Thyroid gland (tissue), 4 donors: Measurements from ENCODE around the gene CDH4. TPM values are rescaled to one million over a fixed set of nuclear protein-coding genes. Genes with fewer than 3 reads are reported as not detected.

Experiments
- DNase-seq, 2 donors: peaks; one replicate each; pipeline ENCODE4 v3.0.0-alpha.2; 2019
- H3K27ac ChIP-seq, 3 donors: fragments of 200-600 bp; sonication (generic); 1 replicate in 2 of 3; 2 replicates in 1 of 3; pipeline ENCODE4 v1.5.1; 2016 to 2019; ENCODE audit warnings: mild to moderate bottlenecking in 1 of 3, moderate library complexity in 1 of 3
- H3K27me3 ChIP-seq: fragments of 200-600 bp; sonication (generic); one replicate; pipeline ENCODE4 v1.5.1; 2019
- H3K36me3 ChIP-seq, 2 donors: fragments of 200-600 bp; sonication (generic); one replicate each; pipeline ENCODE4 v1.5.1; 2016 to 2019
- H3K4me1 ChIP-seq, 2 donors: fragments of 200-600 bp; sonication (generic); one replicate each; pipeline ENCODE4 v1.5.1; 2017 to 2019
- H3K4me3 ChIP-seq, 3 donors: fragments of 200-600 bp; sonication (generic); replicated peaks in 1 of 3; 1 replicate in 2 of 3; 2 replicates in 1 of 3; pipeline ENCODE4 v1.5.1; 2016; ENCODE audit warnings: mild to moderate bottlenecking in 1 of 3
- H3K9me3 ChIP-seq: fragments of 200-600 bp; sonication (generic); one replicate; pipeline ENCODE4 v1.5.1; 2017
- CTCF ChIP-seq, 6 experiments: fragments of 200-600 bp in 3 of 6; fragments of 450-650 bp in 3 of 6; sonication (generic) in 3 of 6; IDR thresholded peaks; one replicate each; pipeline ENCODE4 v1.5.1; 2016 to 2019; ENCODE audit warnings: antibody characterized with exemption in 6 of 6, mild to moderate bottlenecking in 2 of 6, inconsistent platforms in 1 of 6, moderate library complexity in 1 of 6
- POLR2A ChIP-seq, 2 donors: fragments of 450-650 bp; IDR thresholded peaks; one replicate each; pipeline ENCODE4 v1.6.1; 2017; ENCODE audit warnings: antibody characterized with exemption in 2 of 2, mild to moderate bottlenecking in 2 of 2, moderate library complexity in 1 of 2
- WGBS, 2 donors: methylation state at CpG; one replicate each; pipeline ENCODE4 v1.1.5; 2017; 5-methylcytosine and 5-hydroxymethylcytosine counted together
- intact Hi-C: fragments of 100-400 bp; cut with DNase I; formaldehyde crosslinking; loops from one replicate; pipeline ENCODE4 v1.15.1; 2023
- total RNA-seq, 4 donors: library from RNA; depleted of rRNA; stranded (reverse); fragments of >200 nt; gene quantifications; one replicate each; pipeline ENCODE4 v1.2.3, GENCODE V29; 2016

CDH4 gene
- total RNA-seq, 4 donors from 2014 or later, result 0.22 to 0.29 (median 0.29) TPM; not detected in 1

DNA sequence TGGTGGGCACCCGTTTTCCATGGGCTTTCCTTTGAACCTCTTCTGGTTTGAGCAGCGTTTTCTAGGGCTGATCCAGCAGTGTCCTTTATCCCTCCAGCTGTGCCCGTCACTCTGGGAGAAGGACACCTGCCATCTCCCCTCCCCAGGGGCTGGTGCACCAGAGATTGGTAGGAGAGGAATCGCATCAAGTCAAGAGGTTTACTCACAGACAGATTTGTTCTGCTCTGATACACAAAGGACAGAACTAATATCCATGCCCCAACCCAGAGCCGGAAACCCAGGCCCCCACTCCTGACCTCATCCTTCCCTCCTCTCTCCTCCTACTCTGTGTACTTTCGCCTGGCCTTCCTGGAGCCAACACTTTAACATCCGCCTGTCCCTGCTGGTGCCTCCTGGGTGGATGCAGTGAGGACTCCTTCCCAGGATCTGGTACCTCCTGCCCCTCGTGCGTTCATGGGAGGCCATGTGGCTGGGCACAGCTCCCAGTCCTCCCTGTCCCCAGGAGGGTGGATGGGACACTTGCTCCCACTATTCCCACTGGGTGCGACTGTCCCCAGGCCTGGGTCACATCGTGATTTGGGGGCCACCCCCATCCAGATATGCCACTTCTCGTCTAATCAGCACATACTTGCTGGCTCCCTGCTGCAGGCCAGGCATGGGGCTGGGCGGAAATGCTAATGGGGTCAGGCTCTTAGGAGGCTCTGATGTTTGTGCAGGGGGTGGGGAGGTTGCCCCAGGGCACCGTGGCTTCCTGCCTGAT is 286.3 kb downstream of the CDH4 start:
- no peak overlapping the region for H3K4me3 ChIP-seq
- TF ChIP-seq POLR2A (IDR thresholded peaks at IDR 0.05), result no peak
- TF ChIP-seq CTCF (IDR thresholded peaks at IDR 0.05), result no peak
- H3K36me3 ChIP-seq, result no peaks in the 10 kb centered on the region
- no peaks in the 10 kb centered on the region for H3K9me3 ChIP-seq
- no peaks in the 10 kb centered on the region for H3K4me1 ChIP-seq
- H3K27ac ChIP-seq, result no peak overlapping the region
- 65 to 68% methylated on average over 12 to 14 of the region's 14 CpGs for WGBS, 2 donors
- no peaks in the 10 kb centered on the region for H3K27me3 ChIP-seq
- no peak for DNase-seq
- intact Hi-C loops, result no loop called here

DNA sequence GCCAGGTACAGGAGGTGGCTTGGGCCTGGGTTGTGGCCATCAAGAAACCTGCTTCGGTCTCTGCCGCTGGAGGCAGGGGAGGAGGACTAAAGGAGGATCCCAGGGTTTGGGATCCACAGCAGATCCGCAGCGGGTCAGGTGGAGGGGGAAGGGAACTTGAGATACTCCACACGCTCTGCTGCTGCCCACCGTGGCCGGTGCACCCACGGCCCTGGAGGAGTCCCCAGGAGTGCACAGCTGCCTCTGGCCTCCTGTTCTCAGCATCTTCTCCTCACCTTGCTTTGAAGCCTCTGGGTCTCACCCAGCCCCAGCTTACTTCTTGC is 286.8 kb downstream of the CDH4 start:
- Histone ChIP-seq H3K27me3 (no peaks in the 10 kb centered on the region), H3K36me3 (no peaks in the 10 kb centered on the region), H3K27ac (no peak overlapping the region), H3K9me3 (no peaks in the 10 kb centered on the region), H3K4me3 (no peak overlapping the region), H3K4me1 (no peaks in the 10 kb centered on the region)
- intact Hi-C loops, result no loop called here
- DNase-seq, result no peak
- TF ChIP-seq POLR2A (IDR thresholded peaks at IDR 0.05), result no peak
- WGBS, 2 donors, result 84 to 88% methylated on average over 4 to 8 of the region's 8 CpGs

DNA sequence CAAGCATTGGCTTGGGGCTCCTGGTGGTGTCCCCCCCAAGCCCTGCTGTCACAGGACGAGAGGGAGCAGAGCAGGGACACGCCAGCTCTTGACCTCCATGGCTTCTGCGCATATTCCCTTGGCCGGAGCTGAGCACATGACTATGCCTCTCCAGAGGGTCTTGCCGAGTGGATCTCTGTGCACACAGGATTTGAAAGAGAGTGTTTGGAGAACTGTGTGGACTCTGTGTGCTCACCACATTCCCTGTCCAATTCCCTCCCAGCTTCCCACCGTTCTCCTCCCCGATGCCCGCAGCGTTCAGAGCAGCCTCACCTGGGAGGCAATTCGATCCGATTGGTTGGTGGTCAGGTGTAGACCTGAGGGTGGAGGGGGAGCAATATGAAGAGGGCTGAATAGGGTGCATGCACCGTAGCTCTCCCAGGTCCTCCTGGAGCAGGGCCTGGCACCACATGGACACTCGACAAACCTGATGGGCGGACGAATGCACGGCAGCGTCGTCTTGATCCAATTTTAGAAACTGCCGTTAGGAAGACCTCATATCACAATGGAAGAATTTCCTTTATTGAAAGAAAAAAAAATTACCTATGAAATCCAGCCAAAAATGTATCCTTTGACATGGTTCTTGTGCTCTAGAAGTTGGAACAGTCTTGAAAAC is 287.8 kb downstream of the CDH4 start:
- no peak overlapping the region for H3K27ac ChIP-seq
- no peak for DNase-seq
- no peaks in the 10 kb centered on the region for H3K4me1 ChIP-seq
- no peaks in the 10 kb centered on the region for H3K36me3 ChIP-seq
- no peaks in the 10 kb centered on the region for H3K9me3 ChIP-seq
- H3K4me3 ChIP-seq, result no peak overlapping the region
- WGBS, 2 donors, result 86 to 88% methylated on average over 14 to 17 of the region's 19 CpGs
- intact Hi-C loops, result no loop called here
- no peak for TF ChIP-seq CTCF (IDR thresholded peaks at IDR 0.05)
- no peak for TF ChIP-seq POLR2A (IDR thresholded peaks at IDR 0.05)
- H3K27me3 ChIP-seq, result no peaks in the 10 kb centered on the region

DNA sequence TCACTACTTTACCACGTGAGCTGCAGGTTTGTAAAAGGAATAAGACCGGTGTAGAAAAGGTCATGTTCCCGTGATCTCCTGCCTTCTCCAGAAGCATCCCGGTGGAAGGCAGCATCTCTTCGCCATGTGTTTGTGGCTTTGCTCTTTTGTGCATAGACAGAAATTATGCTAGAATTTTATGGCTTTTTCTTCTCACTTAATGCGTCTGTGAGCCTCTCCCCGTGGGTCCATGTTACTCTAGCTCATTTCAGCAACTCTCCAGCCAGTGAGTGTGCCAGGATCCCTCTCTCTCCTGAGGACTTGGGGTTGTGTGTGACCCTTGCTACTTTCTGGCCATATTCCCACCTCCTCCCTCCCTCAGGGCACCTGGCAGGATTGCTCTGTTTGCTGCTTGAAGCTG is 289.5 kb downstream of the CDH4 start:
- Histone ChIP-seq H3K4me3 (no peak overlapping the region), H3K36me3 (no peaks in the 10 kb centered on the region), H3K27me3 (no peaks in the 10 kb centered on the region), H3K9me3 (no peaks in the 10 kb centered on the region), H3K27ac (no peak overlapping the region), H3K4me1 (no peaks in the 10 kb centered on the region)
- WGBS, 2 donors, result 82 to 91% methylated on average over 7 of the region's 7 CpGs
- intact Hi-C loops, result no loop called here
- no peak for TF ChIP-seq POLR2A (IDR thresholded peaks at IDR 0.05)
- TF ChIP-seq CTCF (IDR thresholded peaks at IDR 0.05), result no peak
- DNase-seq, result no peak

GRCh38 chr20:61543086-61543485 is 291.0 kb downstream of the CDH4 start:
- no peaks in the 10 kb centered on the region for H3K27me3 ChIP-seq
- WGBS, 2 donors, result 73 to 74% methylated on average over 7 to 8 of the region's 8 CpGs
- no peaks in the 10 kb centered on the region for H3K4me1 ChIP-seq
- TF ChIP-seq POLR2A (IDR thresholded peaks at IDR 0.05) (no peak), CTCF (IDR thresholded peaks at IDR 0.05) (no peak)
- DNase-seq, result no peak
- intact Hi-C loops, result no loop called here
- H3K36me3 ChIP-seq, result no peaks in the 10 kb centered on the region
- no peak overlapping the region for H3K27ac ChIP-seq
- H3K4me3 ChIP-seq, result no peak overlapping the region
- no peaks in the 10 kb centered on the region for H3K9me3 ChIP-seq
